Measurements from ENCODE around the gene RCSD1.

DNA sequence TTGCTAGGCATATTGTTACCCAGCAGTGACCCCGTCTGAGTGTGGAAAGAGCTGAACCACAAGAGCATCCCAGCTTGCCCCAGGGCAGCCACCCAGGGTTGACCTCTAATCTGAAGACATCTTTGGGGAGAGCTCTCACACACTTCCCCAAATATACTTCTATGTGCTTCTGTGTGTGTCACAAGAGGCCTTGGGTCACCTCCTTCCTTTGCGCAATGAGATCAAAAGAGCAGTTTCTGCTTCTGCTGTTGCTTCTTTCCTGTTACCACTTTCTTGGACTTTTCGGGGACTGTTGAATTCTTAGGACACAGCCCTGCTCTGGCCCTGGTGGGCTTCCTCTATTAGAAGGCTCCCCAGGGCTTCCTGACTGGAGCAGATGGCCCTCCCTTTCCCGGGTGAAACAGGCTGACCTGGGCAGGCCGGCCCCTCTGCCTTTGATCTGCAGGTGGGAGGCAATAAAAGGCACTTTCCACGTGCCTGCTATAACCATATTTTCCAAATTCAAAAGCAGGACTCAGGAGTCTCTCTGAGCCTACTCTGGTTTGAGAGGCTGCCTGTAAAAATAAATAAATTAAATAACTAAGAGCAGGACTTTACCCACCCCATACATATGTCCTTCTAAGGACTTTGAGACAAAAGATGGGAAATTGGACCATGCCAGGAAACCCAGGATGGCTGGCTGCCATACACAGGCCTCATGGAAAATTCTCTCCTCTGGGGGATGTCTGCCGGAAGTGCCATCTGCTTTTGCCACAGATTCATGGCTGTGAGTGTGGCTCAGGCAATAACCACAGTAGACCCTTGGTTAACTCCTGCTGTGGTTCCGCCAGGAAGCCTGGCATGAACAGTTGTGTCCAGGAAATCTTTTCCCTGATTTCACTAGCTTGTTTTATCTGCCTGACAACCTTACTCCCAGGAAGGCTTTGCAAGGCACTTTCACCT lies 28.3 kb upstream of the RCSD1 start:
- TF ChIP-seq EZH2 (IDR thresholded peaks at IDR 0.05; ENCODE audit: insufficient read depth, low read length) (no peak), CTCF (IDR thresholded peaks at IDR 0.05; ENCODE audit: insufficient read depth, low read depth, low read length) (no peak)

All from astrocyte (in vitro differentiated cells and primary cell).